Adrenal gland (tissue), 5 donors: ENCODE measurements around the gene MARCKSL1.

Experiments used
- CTCF ChIP-seq, 6 experiments: fragments of 450-650 bp in 4 of 6; fragments of 200-600 bp in 2 of 6; sonication (generic) in 1 of 6; IDR thresholded peaks; 1 replicate in 5 of 6; 2 replicates in 1 of 6; pipeline versions ENCODE4 v1.5.1 to v1.8.0; 2016 to 2021; ENCODE audit warnings: antibody characterized with exemption in 6 of 6, mild to moderate bottlenecking in 2 of 6, moderate library complexity in 1 of 6
- POLR2A ChIP-seq, 2 donors: fragments of 450-650 bp; IDR thresholded peaks; one replicate each; pipeline ENCODE4 v1.6.1; 2017; ENCODE audit warnings: antibody characterized with exemption in 2 of 2, mild to moderate bottlenecking in 2 of 2, moderate library complexity in 1 of 2
- donor health status: DM: no; HTN: no; CAD: no.

- no peak for TF ChIP-seq CTCF (IDR thresholded peaks at IDR 0.05)
- no peak for TF ChIP-seq POLR2A (IDR thresholded peaks at IDR 0.05)
Measured at GRCh38 chr1:32341971-32342370, 5.9 kb upstream of the MARCKSL1 start.
